NCI-H2029 (cell line): ENCODE data around the gene HCAR2.
"Not testable (repeated sequence)": the region's sequence is repeated elsewhere in the genome, so short reads cannot be mapped to it uniquely, and the experiment has no call there.

Experiments used
- DNase-seq: peaks from one replicate; lab custom pipeline; 2025; lab: John Stamatoyannopoulos, UW

HCAR2 gene

GRCh38 chr12:122702890-122703611, at the start of gene HCAR2:
TSS of gene HCAR2 (minus strand) at chr12:122703357. CDS start at chr12:122703283, 74 bp downstream.
- DNase-seq = not testable (repeated sequence)

- DNase-seq = peak; percentile 97
These were observed 49.5 kb upstream of the HCAR2 start, which contains the start of gene DENR for GRCh38 chr12:122752464-122753318. TSS of gene DENR (plus strand) at chr12:122752824. CDS start at chr12:122753702, 878 bp downstream.

- not testable (repeated sequence) for DNase-seq
These were observed 47.8 kb upstream of the HCAR2 start for GRCh38 chr12:122750781-122751515.

GRCh38 chr12:122749569-122750332, 46.6 kb upstream of the HCAR2 start:
- peak; percentile 12 for DNase-seq

GRCh38 chr12:122747224-122748135, 44.3 kb upstream of the HCAR2 start:
- DNase-seq = no peak

- DNase-seq = no peak
These were observed 40.9 kb upstream of the HCAR2 start for GRCh38 chr12:122743895-122744525.

- no peak for DNase-seq
These were observed 37.2 kb upstream of the HCAR2 start for GRCh38 chr12:122740351-122740750.

- DNase-seq = no peak
These were observed 35.4 kb upstream of the HCAR2 start for GRCh38 chr12:122738571-122738970.

GRCh38 chr12:122732611-122733010, 29.5 kb upstream of the HCAR2 start:
- DNase-seq = no peak

- no peak for DNase-seq
These were observed 29.0 kb upstream of the HCAR2 start for GRCh38 chr12:122732170-122732569.

GRCh38 chr12:122730215-122731014, 27.3 kb upstream of the HCAR2 start, which contains the start of gene HCAR1:
TSS of gene HCAR1 (minus strand) at chr12:122730844. CDS start at chr12:122730339, 505 bp downstream.
- peak; percentile 14 for DNase-seq

GRCh38 chr12:122729583-122730214, 26.5 kb upstream of the HCAR2 start:
- no peak for DNase-seq

- no peak for DNase-seq
These were observed 23.0 kb upstream of the HCAR2 start for GRCh38 chr12:122726080-122726558.

- DNase-seq = no peak
These were observed 22.4 kb upstream of the HCAR2 start for GRCh38 chr12:122725452-122726079.

- DNase-seq = no peak
These were observed 21.6 kb upstream of the HCAR2 start for GRCh38 chr12:122724641-122725243.

- no peak for DNase-seq
These were observed 19.2 kb upstream of the HCAR2 start for GRCh38 chr12:122722387-122722786.

GRCh38 chr12:122721057-122721545, 17.9 kb upstream of the HCAR2 start:
- no peak for DNase-seq
